Measurements from ENCODE around the gene MGST3.

- TF ChIP-seq RAD21 (IDR thresholded peaks at IDR 0.05; ENCODE audit: low read length) (no peak), FOS (IDR thresholded peaks at IDR 0.05; ENCODE audit: low read depth, low read length) (no peak), USF2 (IDR thresholded peaks at IDR 0.05; ENCODE audit: low read depth, low read length) (no peak), CTCF (conservative IDR thresholded peaks at IDR 0.05; ENCODE audit: low read depth, low read length) (no peak), POLR2A (IDR thresholded peaks at IDR 0.05; ENCODE audit: low read depth, low read length) (no peak), CEBPB (IDR thresholded peaks at IDR 0.05; ENCODE audit: low read depth, low read length) (peak; percentile 92), MXI1 (IDR thresholded peaks at IDR 0.05; ENCODE audit: borderline replicate concordance, low read depth, low read length) (no peak), NFE2L2 (IDR thresholded peaks at IDR 0.05; ENCODE audit: low read depth, low read length) (no peak), MAZ (IDR thresholded peaks at IDR 0.05; ENCODE audit: borderline replicate concordance, low read depth, low read length) (no peak), RCOR1 (IDR thresholded peaks at IDR 0.05; ENCODE audit: insufficient replicate concordance, low read length) (no peak), BHLHE40 (IDR thresholded peaks at IDR 0.05; ENCODE audit: low read depth, low read length) (no peak)
These were observed 35.3 kb downstream of the MGST3 start for GRCh38 chr1:165666152-165666825.
